NCI-H1105 (cell line): Measurements from ENCODE around the gene SPEF1.
"Not testable (repeated sequence)": the region's sequence is repeated elsewhere in the genome, so short reads cannot be mapped to it uniquely, and the experiment has no call there.

Experiments
- DNase-seq: peaks from one replicate; lab custom pipeline; 2025; lab: John Stamatoyannopoulos, UW

SPEF1 gene

GRCh38 chr20:3811467-3812258 is 30.4 kb upstream of the SPEF1 start:
- DNase-seq: peak; percentile 94

- no peak for DNase-seq
Observed at GRCh38 chr20:3808544-3808943, 27.3 kb upstream of the SPEF1 start.

GRCh38 chr20:3804781-3805180 is 23.5 kb upstream of the SPEF1 start:
- DNase-seq: no peak

- no peak for DNase-seq
Observed at GRCh38 chr20:3804254-3804751, 23.1 kb upstream of the SPEF1 start.

- no peak for DNase-seq
Observed at GRCh38 chr20:3803854-3804253, 22.6 kb upstream of the SPEF1 start.

- no peak for DNase-seq
Observed at GRCh38 chr20:3803289-3803688, 22.0 kb upstream of the SPEF1 start.

- no peak for DNase-seq
Observed at GRCh38 chr20:3802524-3803239, 21.4 kb upstream of the SPEF1 start.

GRCh38 chr20:3801846-3802245 is 20.6 kb upstream of the SPEF1 start:
- DNase-seq: no peak

- DNase-seq: no peak
Observed at GRCh38 chr20:3801299-3801698, 20.1 kb upstream of the SPEF1 start.

GRCh38 chr20:3800878-3801260 is 19.6 kb upstream of the SPEF1 start:
- no peak for DNase-seq

GRCh38 chr20:3800256-3800877 is 19.1 kb upstream of the SPEF1 start:
- DNase-seq: no peak

- no peak for DNase-seq
Observed at GRCh38 chr20:3798908-3799248, 17.6 kb upstream of the SPEF1 start.

- no peak for DNase-seq
Observed at GRCh38 chr20:3798373-3798768, 17.1 kb upstream of the SPEF1 start.

- DNase-seq: peak; percentile 11
Observed at GRCh38 chr20:3797592-3798372, 16.5 kb upstream of the SPEF1 start.

- DNase-seq: no peak
Observed at GRCh38 chr20:3797226-3797545, 15.9 kb upstream of the SPEF1 start.

- DNase-seq: no peak
Observed at GRCh38 chr20:3796477-3797225, 15.4 kb upstream of the SPEF1 start.

- DNase-seq: peak; percentile 88
Observed at GRCh38 chr20:3795511-3796468, 14.5 kb upstream of the SPEF1 start, which contains the start of gene CDC25B. Gene CDC25B, plus strand, starts transcription at chr20:3796310. Its CDS starts 222 bp downstream, at chr20:3796532.

- DNase-seq: no peak
Observed at GRCh38 chr20:3794701-3795420, 13.6 kb upstream of the SPEF1 start.

GRCh38 chr20:3794168-3794567 is 12.9 kb upstream of the SPEF1 start:
- not testable (repeated sequence) for DNase-seq

- not testable (repeated sequence) for DNase-seq
Observed at GRCh38 chr20:3789201-3789600, 8.0 kb upstream of the SPEF1 start.
